Skin epidermis (tissue), 12 donors: ENCODE results near the gene CALN1.
"Not testable (repeated sequence)": the region's sequence is repeated elsewhere in the genome, so short reads cannot be mapped to it uniquely, and the experiment has no call there.

Experiments used
- H3K27ac ChIP-seq, 21 experiments: fragments of 200-600 bp; sonication (generic) in 11 of 21; one replicate each; pipeline ENCODE4 v1.5.0; 2020; ENCODE audit warnings: mild to moderate bottlenecking in 3 of 21, inconsistent platforms in 2 of 21, moderate library complexity in 2 of 21
- H3K4me3 ChIP-seq, 7 experiments: fragments of 200-600 bp; sonication (generic) in 2 of 7; one replicate each; pipeline ENCODE4 v1.5.0; 2020; ENCODE audit warnings: inconsistent platforms in 2 of 7, mild to moderate bottlenecking in 2 of 7, moderate library complexity in 1 of 7

CALN1 gene

DNA sequence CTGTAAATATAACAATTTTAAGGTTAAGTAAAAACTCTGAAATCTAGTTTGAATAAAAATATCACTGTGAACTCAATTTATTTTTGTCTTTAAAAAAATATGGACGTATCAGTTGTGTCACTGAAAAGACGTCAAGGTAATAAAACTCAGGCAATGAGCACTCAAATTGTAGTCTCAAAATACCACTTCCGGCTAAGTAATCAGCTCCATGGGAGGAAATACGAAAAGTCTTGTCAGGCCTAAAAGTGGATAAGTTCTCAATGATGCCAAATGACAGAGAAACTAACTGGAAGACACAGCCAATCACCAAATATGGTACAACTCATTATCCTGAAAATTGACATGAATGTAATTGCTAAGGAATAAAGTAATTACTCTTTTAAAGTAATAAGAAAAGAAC lies 719 bp downstream of the CALN1 start:
- H3K27ac ChIP-seq = no peak overlapping the region
- H3K4me3 ChIP-seq = no peak overlapping the region

DNA sequence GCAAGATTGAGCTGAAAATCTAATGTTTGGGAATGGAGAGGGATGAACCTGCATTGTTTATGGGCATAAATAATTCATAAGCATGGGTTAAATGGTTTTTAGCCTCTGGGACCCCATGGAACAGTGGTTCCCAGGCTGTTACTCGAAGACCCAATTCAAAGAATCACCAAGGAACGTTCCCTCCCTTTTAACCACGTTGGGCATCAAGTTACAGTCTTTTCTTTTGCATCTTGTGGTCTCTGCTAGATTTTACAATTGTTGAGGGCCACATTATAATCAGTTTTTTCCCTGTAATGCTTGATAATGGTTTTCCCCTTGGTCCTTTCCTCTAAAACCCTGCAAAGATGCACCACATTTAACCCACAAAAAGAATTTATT lies 2.5 kb downstream of the CALN1 start:
- H3K27ac ChIP-seq = no peak overlapping the region
- no peak overlapping the region for H3K4me3 ChIP-seq

DNA sequence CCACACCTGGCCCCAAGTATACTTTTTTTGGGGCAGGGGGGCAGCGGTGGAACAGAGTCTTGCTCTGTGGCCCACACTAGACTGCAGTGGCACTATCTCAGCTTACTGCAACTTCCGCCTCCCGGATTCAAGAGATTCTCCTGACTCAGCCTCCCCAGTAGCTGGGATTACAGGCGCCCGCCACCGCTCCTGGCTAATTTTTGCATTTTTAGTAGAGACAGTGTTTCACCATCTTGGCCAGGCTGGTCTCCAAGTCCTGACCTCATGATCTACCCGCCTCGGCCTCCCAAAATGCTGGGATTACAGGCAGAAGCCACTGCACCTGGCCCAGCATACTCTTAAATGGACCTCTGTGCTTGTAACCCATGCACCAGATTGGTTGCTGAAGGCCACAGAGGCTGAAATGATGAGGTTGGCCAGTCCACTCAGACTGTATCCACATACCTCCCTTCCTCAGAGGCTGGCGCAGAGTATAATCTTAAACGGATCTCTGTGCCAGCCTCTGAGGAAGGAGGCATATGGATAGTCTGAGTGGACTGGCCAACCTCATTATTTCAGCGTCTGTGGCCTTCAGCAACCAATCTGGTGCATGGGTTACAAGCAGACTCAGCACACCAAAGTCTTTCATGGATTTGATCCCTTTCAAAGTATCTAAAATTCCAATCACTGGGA lies 3.0 kb downstream of the CALN1 start:
- no peak overlapping the region for H3K4me3 ChIP-seq
- no peak overlapping the region for H3K27ac ChIP-seq

DNA sequence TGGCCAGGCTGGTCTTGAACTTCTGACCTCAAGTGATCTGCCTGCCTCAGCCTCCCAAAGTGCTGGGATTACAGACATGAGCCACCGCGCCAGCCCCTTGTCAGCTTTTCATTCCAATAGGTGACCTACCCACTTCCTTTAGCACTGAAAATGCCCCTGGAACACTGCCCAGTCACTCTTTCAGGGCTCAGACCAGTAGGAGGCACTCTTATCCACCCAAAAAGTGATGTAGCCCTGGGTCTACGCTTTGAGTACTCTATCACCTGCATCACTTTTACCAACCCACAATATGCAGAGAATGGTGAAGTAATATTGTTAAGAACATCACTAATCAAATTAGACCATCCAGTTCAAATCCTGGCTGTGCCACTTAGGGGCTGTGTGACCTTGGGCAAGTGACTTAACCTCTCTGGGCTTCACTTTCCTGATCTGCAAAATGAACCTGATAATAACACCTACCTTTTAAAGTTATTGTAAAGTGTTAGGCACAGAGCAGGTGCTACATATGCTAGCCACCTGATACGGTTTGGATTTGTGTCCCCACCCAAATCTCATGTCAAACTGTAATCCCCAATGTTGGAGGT lies 5.2 kb downstream of the CALN1 start:
- Histone ChIP-seq H3K27ac (no peak overlapping the region), H3K4me3 (no peak overlapping the region)

DNA sequence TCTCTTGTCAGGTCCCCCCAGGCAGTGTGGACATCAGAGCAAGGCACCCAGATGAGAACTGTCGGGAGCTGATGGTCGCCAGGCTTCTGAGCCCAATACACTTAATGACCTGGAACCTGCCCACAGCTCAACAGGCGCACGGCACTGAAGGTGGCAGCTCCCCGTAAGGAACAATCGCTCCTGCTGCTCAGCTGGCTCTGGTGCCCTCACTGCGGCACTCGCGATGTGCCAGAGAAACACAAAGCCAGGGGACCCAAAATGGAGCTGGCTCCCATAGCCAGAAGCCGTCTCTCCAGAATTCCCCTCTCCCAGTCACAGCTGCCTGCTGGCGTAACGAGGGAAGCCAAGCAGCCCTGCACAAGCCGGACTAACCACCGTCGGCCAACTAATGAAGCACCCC lies 6.3 kb downstream of the CALN1 start:
- no peak overlapping the region for H3K4me3 ChIP-seq
- no peak overlapping the region for H3K27ac ChIP-seq

DNA sequence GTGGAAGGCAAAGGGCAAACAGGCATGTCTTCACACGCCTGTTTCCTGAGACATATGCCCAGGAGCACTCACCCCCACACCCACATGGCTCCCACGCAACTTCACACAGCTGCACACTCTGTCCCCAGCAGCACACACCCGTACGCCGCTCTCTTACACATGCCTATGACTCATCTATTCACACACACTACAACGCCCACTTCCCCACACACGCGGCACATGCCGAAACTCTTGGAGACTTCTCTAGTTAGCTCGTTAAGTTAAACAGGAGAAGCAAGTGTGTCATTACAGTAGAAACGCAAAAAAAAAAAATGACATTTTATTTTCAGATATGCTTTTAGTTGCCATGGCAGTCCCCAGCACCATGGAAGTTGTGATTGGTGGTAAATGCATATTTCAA lies 6.7 kb downstream of the CALN1 start:
- Histone ChIP-seq H3K4me3 (no peak overlapping the region), H3K27ac (no peak overlapping the region)

DNA sequence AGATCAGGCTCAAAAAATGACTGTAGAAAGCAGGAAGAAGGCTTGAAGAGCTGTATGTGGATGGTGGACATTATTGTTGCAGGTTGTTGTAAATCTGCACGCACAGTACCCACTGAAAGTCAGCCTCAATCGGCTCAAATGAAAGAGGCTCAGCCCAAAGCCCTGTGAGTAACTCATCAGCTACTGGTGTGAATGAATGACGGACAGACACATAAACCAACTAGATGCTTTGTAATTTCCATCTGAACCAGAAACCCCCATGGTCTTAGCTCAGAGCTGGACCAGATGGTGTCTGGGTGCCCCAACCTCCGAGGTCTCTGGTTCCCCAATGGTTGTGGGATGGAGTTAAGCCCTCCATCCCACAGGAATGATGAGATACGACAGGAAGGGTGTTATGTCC lies 7.4 kb downstream of the CALN1 start:
- Histone ChIP-seq H3K4me3 (no peak overlapping the region), H3K27ac (no peak overlapping the region)

DNA sequence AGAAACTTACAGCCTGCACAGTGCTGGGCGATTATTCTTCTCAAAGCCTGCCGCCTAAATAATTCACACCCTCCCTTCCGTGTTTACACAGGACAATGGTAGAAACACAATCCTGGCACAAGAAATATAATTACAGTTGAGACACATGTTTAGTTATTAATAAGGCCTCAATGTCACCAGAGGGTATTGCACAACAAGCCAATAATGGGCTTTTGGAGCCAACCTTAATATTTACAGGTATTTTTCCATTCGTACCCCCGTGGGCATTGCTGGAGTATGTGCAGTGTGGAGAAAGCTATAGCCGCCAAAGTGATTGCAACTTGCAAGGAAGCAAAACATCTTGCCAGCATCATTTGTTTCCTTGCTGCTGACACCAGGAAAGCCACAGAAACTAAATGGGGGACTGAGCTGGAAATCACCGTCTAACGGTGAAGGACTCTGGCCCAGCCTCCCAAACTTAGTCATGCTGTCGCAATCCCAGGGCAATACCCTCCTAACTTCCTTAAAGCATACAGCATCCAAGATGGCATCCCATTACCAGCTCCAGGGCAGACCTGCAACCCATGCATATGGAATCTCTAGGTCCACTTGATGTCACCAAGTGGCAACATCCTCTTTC lies 8.6 kb downstream of the CALN1 start:
- H3K4me3 ChIP-seq = no peak overlapping the region
- H3K27ac ChIP-seq = no peak overlapping the region

DNA sequence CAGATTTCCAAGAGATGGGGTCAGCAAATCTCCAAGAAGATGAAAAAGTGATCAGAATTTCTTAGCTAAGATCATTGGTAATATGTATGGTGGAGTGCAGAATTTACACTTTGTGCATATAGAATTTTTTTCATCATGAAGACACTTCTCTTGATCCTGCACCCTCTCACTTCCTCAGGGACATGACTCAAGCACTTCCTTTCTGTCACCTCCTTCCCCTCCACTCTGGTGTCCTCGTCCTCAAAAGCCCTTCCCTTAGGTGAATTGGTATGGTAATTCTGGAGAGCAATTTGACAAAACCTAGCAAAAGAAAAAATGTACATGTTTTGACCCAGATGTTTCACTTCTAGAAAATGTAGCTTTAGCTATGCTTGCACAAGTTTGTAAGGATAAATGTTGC lies 18.1 kb downstream of the CALN1 start:
- H3K4me3 ChIP-seq = no peak overlapping the region
- H3K27ac ChIP-seq = no peak overlapping the region

DNA sequence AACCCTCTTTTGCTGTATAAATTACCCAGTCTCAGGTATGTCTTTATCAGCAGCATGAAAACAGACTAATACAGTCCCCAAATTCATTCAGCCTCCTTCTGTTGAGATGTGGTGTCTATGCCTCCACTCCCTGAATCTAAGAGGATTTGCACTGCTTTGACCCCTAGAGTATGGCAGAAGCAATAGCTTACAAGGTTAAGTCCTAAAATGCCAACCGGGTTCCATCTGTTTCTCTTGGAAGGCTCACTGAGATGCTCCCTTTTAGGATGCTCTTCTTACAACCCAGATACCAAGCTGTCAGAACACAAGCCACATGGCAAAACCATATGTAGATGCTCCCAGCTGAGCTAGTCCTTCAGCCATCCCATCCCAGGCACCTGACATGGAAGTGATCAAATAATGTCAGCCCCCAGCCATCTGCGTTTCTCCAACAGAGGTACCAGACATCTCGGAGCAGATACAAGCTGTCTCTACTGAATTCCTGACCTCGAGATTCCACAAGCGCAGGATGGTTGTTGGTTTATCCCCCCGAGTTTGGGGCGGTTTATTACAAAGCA lies 20.2 kb downstream of the CALN1 start:
- Histone ChIP-seq H3K27ac (no peak overlapping the region), H3K4me3 (no peak overlapping the region)

DNA sequence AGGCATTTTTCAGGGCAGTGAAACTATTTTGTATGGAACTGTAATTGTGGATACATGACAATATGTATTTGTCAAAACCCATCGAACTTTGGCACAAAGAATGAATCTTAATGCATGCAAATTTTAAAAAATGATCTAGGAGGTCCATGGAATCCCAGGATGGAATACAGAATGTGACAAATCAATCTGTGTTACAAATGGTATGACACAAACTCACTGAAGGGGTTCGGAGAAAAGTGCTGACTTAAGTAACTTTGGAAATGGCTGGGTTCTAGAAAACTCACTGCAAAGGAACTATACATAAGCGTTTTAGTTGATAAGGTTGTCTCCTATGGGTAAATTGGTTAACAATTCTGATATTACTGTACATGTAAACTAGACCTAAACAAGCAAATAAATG lies 26.0 kb downstream of the CALN1 start:
- no peak overlapping the region for H3K4me3 ChIP-seq
- no peak overlapping the region for H3K27ac ChIP-seq

DNA sequence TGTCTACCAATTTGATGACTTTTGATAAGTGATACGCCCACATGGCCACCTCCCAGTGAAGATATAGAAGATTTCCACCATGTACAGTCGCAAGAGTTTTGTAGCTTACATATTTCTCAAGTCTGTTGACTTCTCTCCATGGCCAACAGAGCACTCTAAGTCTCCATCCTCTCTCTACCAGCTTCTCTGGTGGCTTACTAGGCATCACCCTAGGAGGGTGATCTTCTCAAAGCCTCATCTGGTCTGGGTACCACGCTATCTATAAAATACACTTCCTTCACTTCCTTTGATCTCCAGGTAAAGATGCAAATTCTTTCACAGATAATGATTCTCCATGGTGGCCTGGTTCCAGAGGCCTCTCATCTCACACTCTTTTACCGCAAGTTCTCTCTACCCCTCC lies 49.9 kb downstream of the CALN1 start:
- H3K27ac ChIP-seq = no peak overlapping the region
- no peak overlapping the region for H3K4me3 ChIP-seq

DNA sequence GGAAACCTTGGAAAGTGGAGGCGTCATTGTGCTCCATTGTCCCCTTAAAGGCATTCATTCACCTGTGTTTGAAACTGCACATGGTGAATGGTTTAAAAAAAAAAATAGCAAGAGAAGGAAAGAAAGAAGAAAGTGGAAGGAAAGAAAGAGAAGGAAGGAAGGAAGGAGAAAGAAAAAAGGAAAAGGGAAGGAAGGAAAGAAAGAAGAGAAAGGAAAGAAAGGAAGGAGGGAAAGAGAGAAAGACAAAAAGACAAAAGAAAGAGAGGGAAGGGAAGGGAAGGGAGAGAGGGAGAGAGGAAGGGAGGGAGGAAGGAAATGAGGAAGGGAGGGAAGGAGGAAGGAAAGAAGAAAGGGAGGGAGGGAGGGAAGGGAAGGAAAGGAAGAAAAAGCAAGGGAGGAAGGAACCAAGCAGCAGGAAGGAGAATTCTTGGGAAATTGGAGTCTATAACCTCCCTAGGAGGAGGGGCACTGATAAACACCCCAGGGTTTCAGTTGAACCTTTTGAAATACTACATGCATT lies 66.9 kb downstream of the CALN1 start:
- no peak overlapping the region for H3K27ac ChIP-seq

DNA sequence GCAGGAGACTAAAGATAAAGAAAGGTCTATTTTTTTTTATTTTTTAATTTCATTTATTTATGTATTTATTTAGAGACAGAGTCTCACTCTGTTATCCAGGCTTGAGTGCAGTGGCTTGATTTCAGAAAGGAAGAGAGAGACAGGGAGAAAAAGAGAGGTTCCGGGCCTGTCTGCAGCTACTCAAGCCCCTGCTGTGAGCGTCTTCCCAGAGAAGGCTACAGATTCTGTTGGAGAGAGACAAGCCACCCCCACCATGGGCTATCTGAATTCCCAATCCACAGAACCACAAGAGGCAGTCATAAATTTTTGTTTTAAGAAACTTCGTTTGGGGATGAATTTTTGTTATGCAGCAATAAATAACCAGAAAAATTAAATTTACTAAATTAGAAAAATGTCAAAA lies 68.1 kb downstream of the CALN1 start:
- no peak overlapping the region for H3K27ac ChIP-seq

More for the DNA sequence above, 66.9 kb downstream of the CALN1 start:
- no peak overlapping the region for H3K4me3 ChIP-seq

DNA sequence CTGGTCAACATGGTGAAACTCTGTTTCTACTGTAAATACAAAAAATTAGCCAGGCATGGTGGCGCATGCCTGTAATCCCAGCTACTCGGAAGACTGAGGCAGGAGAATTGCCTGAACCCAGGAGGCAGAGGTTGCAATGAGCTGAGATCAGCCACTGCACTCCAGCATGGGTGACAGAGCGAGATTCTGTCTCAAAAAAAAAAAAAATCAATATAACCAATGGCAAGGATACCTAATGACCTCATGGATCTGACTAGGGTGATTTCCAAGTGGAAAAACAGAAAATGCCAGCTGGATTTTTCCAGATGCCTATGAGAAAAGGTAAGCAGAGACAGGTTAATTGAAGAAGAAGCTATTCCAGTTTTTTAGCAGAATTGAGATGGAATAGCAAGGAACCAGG lies 68.8 kb downstream of the CALN1 start:
- not testable (repeated sequence) for H3K27ac ChIP-seq, H3K4me3 ChIP-seq

More for the DNA sequence above, 68.1 kb downstream of the CALN1 start:
- no peak overlapping the region for H3K4me3 ChIP-seq

DNA sequence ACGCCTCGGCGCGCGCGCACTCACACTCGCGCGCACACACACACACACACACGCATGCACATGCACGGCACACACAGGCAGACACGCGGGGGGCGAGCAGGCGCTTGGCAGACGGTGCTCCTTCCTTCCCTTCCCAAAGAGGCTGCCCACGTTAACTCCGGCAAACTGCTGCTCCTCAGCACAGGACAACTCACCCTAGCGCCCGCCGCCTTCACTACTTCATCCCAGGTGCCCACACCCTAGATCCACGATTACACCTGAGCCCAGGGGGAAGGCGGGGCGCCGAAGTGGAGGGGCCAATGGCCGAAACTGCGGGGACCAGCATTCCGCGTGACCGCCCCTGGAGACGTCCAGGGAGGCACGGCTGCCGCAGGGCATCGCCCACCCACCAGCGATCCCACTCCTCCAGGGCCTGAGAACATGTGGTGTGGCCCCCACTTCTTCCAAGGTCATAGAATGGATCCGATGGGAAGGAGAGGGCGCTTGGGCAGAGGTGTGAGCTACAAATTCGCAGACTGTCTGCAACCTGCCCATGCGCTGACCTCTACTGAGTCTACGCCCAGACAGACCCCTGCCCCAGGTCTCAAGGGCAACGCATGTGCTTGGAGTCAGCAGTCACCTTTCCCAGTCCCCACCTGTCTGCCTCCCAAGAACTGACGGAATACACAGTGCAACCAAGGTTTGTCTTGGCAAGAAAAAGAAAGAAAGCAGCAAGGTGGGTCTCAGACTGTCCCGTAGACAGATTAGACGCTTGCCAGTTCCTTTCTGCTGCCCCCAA lies 74.6 kb downstream of the CALN1 start:
- no peak overlapping the region for H3K27ac ChIP-seq
- peak overlapping the region in 3 of 7 experiments; percentile 21 to 35 (median 24) for H3K4me3 ChIP-seq

DNA sequence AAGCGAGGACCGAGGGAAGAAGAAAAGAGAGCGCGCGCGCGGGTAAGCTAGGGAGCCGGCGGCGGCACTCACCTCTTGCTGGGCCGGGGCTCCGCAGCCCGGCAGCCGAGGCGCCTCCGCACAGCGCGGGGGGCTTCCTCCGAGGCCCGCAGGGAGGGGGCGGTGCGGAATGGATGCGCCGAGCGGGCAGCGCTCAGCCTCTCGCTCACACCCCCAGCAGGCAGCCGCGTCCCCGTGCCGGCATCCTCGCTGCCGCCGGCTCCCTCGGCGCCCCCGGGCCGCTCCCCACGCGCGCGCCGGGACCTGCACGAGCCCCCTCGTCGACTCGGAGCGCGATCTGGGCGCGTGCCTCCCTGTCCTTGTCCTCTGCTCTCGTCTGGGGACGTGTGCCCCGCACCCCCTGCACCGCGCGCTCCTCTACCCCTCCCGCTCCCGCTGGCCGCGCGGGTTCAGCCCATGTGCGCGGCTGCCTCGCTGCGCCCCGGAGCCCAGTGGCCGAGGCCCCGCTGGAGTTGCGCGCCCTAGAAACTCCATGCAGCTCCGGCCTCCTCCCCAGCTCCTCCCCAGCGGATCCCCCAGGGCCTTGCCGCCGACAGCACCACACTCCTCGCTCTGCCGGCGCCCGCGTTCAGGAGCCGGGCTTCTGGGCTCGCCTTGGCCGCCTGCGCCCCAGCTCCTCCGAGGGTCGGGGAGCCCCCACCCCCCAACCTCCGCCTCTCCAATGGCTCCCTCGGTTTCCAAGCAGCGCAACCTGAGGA lies 75.3 kb downstream of the CALN1 start:
- H3K4me3 ChIP-seq = peak overlapping the region in 4 of 7 experiments; percentile 2 to 35 (median 22)
- H3K27ac ChIP-seq = no peak overlapping the region

DNA sequence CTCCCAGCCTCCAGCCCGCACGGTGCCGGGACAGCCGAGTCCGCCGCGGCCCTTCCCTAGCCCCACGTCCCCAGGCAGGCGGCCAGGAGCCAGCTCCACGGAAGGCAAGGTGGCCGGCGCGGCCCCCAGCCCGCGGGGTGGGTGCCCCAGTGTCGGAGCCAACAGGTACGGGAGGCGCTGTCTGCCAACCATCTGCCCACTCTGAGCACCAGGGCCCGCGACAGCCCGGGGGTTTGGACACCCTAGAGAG lies 75.8 kb downstream of the CALN1 start:
- Histone ChIP-seq H3K27ac (no peak overlapping the region), H3K4me3 (peak overlapping the region in 3 of 7 experiments; percentile 21 to 35 (median 24))

DNA sequence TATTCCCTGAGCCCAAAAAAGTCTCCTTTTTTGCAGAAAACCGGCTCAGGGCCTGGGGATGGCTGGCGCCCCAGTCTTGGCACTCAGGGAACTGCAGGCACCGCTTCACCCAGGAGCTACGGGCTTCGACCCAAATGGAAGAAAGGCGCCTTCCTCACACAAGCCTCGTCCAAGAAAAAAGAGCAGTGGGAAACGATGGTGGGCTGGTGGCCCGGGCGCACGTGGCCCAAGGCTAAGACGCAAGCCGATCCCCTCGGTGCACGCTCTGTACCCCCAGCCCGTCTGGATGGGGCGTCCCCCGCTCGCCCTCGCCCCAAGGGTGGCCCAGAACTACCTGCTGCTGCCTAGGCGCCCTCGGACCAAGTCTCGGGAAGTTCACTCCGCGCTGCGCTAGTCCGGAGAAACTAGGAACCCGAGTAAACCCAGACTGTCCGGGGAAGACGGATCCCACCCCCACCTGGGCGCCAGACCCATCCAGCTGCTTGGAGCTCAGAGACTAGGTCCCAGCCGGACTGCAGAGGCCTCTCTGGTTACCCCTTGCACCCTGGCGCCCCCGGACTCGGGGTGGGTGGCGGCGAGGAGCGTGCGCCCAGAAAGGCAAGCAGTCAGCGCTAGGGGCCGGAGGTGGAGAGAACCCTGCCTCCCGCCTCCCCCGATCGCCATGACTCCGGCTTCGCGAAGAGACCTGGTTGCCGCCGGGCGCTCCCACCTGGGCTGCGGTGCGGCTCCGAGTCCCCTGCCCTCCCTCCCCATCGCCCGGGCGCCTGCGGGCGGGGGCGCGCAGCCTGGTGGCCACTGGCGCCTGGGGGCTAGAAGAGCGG lies 76.4 kb downstream of the CALN1 start:
- no peak overlapping the region for H3K27ac ChIP-seq

More for the DNA sequence above, 76.4 kb downstream of the CALN1 start:
- H3K4me3 ChIP-seq = peak overlapping the region in 3 of 7 experiments; percentile 21 to 35 (median 24)
